ENCODE results near the gene SDCCAG8.

Gene SDCCAG8

GRCh38 chr1:243254927-243255790, 682 bp upstream of the SDCCAG8 start, which contains the start of gene CEP170:
CEP170 (minus strand) TSS chr1:243255281; CDS start chr1:243225280, 30,001 bp downstream.
- no peaks in the 10 kb centered on the region for H3K36me3 ChIP-seq (ENCODE audit: insufficient read depth, low read length)
- no peaks in the 10 kb centered on the region for H3K27me3 ChIP-seq (ENCODE audit: control insufficient read depth, insufficient read depth, low read length)
- H3K9me3 ChIP-seq (replicated peaks; ENCODE audit: low read length), result no peaks in the 10 kb centered on the region
- peak within 1 kb of the TSS; percentile 98 for H3K4me3 ChIP-seq (ENCODE audit: low read length)
- peaks cover 27% of the 10 kb centered on the region for H3K4me1 ChIP-seq (ENCODE audit: control insufficient read depth, insufficient read depth, low read length)
- peak within 1 kb of the TSS; percentile 93 for H3K4me2 ChIP-seq (ENCODE audit: low read length)
- H3K9ac ChIP-seq (ENCODE audit: low read depth, low read length), result peak within 1 kb of the TSS; percentile 89

GRCh38 chr1:243256590-243256989, 749 bp downstream of the SDCCAG8 start:
- H3K9ac ChIP-seq (ENCODE audit: low read depth, low read length), result peak overlapping the region; percentile 89
- peak overlapping the region; percentile 86 for H3K4me2 ChIP-seq (ENCODE audit: low read length)
- H3K9me3 ChIP-seq (replicated peaks; ENCODE audit: low read length), result no peaks in the 10 kb centered on the region
- peaks cover 21% of the 10 kb centered on the region for H3K4me1 ChIP-seq (ENCODE audit: control insufficient read depth, insufficient read depth, low read length)
- H3K4me3 ChIP-seq (ENCODE audit: low read length), result peak overlapping the region; percentile 80
- no peaks in the 10 kb centered on the region for H3K27me3 ChIP-seq (ENCODE audit: control insufficient read depth, insufficient read depth, low read length)
- H3K36me3 ChIP-seq (ENCODE audit: insufficient read depth, low read length), result no peaks in the 10 kb centered on the region

- Histone ChIP-seq H3K4me1 (ENCODE audit: control insufficient read depth, insufficient read depth, low read length) (peaks cover 16% of the 10 kb centered on the region), H3K4me2 (ENCODE audit: low read length) (peak overlapping the region; percentile 86), H3K4me3 (ENCODE audit: low read length) (peak overlapping the region; percentile 80), H3K36me3 (ENCODE audit: insufficient read depth, low read length) (no peaks in the 10 kb centered on the region), H3K9ac (ENCODE audit: low read depth, low read length) (peak overlapping the region; percentile 89), H3K9me3 (replicated peaks; ENCODE audit: low read length) (no peaks in the 10 kb centered on the region), H3K27me3 (ENCODE audit: control insufficient read depth, insufficient read depth, low read length) (no peaks in the 10 kb centered on the region)
Observed at GRCh38 chr1:243257189-243257588, 1.3 kb downstream of the SDCCAG8 start.

- no peaks in the 10 kb centered on the region for H3K9me3 ChIP-seq (replicated peaks; ENCODE audit: low read length)
- H3K9ac ChIP-seq (ENCODE audit: low read depth, low read length), result no peak overlapping the region
- H3K4me1 ChIP-seq (ENCODE audit: control insufficient read depth, insufficient read depth, low read length), result peaks cover 19% of the 10 kb centered on the region
- H3K4me3 ChIP-seq (ENCODE audit: low read length), result no peak overlapping the region
- H3K4me2 ChIP-seq (ENCODE audit: low read length), result no peak overlapping the region
- peaks cover 4% of the 10 kb centered on the region for H3K36me3 ChIP-seq (ENCODE audit: insufficient read depth, low read length)
- no peaks in the 10 kb centered on the region for H3K27me3 ChIP-seq (ENCODE audit: control insufficient read depth, insufficient read depth, low read length)
Observed at GRCh38 chr1:243258731-243259130, 2.9 kb downstream of the SDCCAG8 start.

- H3K4me1 ChIP-seq (ENCODE audit: control insufficient read depth, insufficient read depth, low read length), result peaks cover 35% of the 10 kb centered on the region
- no peak overlapping the region for H3K9ac ChIP-seq (ENCODE audit: low read depth, low read length)
- H3K4me2 ChIP-seq (ENCODE audit: low read length), result no peak overlapping the region
- no peaks in the 10 kb centered on the region for H3K27me3 ChIP-seq (ENCODE audit: control insufficient read depth, insufficient read depth, low read length)
- peaks cover 4% of the 10 kb centered on the region for H3K36me3 ChIP-seq (ENCODE audit: insufficient read depth, low read length)
- H3K9me3 ChIP-seq (replicated peaks; ENCODE audit: low read length), result no peaks in the 10 kb centered on the region
- no peak overlapping the region for H3K4me3 ChIP-seq (ENCODE audit: low read length)
Observed at GRCh38 chr1:243260221-243260880, 4.5 kb downstream of the SDCCAG8 start.

- H3K36me3 ChIP-seq (ENCODE audit: insufficient read depth, low read length), result peaks cover 4% of the 10 kb centered on the region
- no peaks in the 10 kb centered on the region for H3K9me3 ChIP-seq (replicated peaks; ENCODE audit: low read length)
- H3K4me2 ChIP-seq (ENCODE audit: low read length), result no peak overlapping the region
- H3K27me3 ChIP-seq (ENCODE audit: control insufficient read depth, insufficient read depth, low read length), result no peaks in the 10 kb centered on the region
- H3K4me1 ChIP-seq (ENCODE audit: control insufficient read depth, insufficient read depth, low read length), result peaks cover 44% of the 10 kb centered on the region
- H3K4me3 ChIP-seq (ENCODE audit: low read length), result no peak overlapping the region
- H3K9ac ChIP-seq (ENCODE audit: low read depth, low read length), result no peak overlapping the region
Observed at GRCh38 chr1:243261390-243261789, 5.5 kb downstream of the SDCCAG8 start.

GRCh38 chr1:243264717-243265116, 8.9 kb downstream of the SDCCAG8 start:
- peaks cover 4% of the 10 kb centered on the region for H3K36me3 ChIP-seq (ENCODE audit: insufficient read depth, low read length)
- H3K4me1 ChIP-seq (ENCODE audit: control insufficient read depth, insufficient read depth, low read length), result peaks cover 58% of the 10 kb centered on the region
- H3K27me3 ChIP-seq (ENCODE audit: control insufficient read depth, insufficient read depth, low read length), result no peaks in the 10 kb centered on the region
- H3K9me3 ChIP-seq (replicated peaks; ENCODE audit: low read length), result no peaks in the 10 kb centered on the region
- H3K9ac ChIP-seq (ENCODE audit: low read depth, low read length), result peak overlapping the region; percentile 5
- peak overlapping the region; percentile 59 for H3K4me2 ChIP-seq (ENCODE audit: low read length)
- no peak overlapping the region for H3K4me3 ChIP-seq (ENCODE audit: low read length)

GRCh38 chr1:243266231-243266630, 10.4 kb downstream of the SDCCAG8 start:
- Histone ChIP-seq H3K4me3 (ENCODE audit: low read length) (no peak overlapping the region), H3K36me3 (ENCODE audit: insufficient read depth, low read length) (peaks cover 12% of the 10 kb centered on the region), H3K27me3 (ENCODE audit: control insufficient read depth, insufficient read depth, low read length) (no peaks in the 10 kb centered on the region), H3K9me3 (replicated peaks; ENCODE audit: low read length) (no peaks in the 10 kb centered on the region), H3K4me1 (ENCODE audit: control insufficient read depth, insufficient read depth, low read length) (peaks cover 52% of the 10 kb centered on the region), H3K9ac (ENCODE audit: low read depth, low read length) (no peak overlapping the region), H3K4me2 (ENCODE audit: low read length) (no peak overlapping the region)

- H3K36me3 ChIP-seq (ENCODE audit: insufficient read depth, low read length), result peaks cover 19% of the 10 kb centered on the region
- H3K4me1 ChIP-seq (ENCODE audit: control insufficient read depth, insufficient read depth, low read length), result peaks cover 59% of the 10 kb centered on the region
- H3K27me3 ChIP-seq (ENCODE audit: control insufficient read depth, insufficient read depth, low read length), result no peaks in the 10 kb centered on the region
- no peak overlapping the region for H3K4me2 ChIP-seq (ENCODE audit: low read length)
- H3K9me3 ChIP-seq (replicated peaks; ENCODE audit: low read length), result no peaks in the 10 kb centered on the region
- no peak overlapping the region for H3K4me3 ChIP-seq (ENCODE audit: low read length)
- no peak overlapping the region for H3K9ac ChIP-seq (ENCODE audit: low read depth, low read length)
Observed at GRCh38 chr1:243267471-243267880, 11.6 kb downstream of the SDCCAG8 start.

- H3K9me3 ChIP-seq (replicated peaks; ENCODE audit: low read length), result no peaks in the 10 kb centered on the region
- peaks cover 15% of the 10 kb centered on the region for H3K36me3 ChIP-seq (ENCODE audit: insufficient read depth, low read length)
- peak overlapping the region; percentile 57 for H3K4me2 ChIP-seq (ENCODE audit: low read length)
- H3K4me3 ChIP-seq (ENCODE audit: low read length), result peak overlapping the region; percentile 35
- no peak overlapping the region for H3K9ac ChIP-seq (ENCODE audit: low read depth, low read length)
- no peaks in the 10 kb centered on the region for H3K27me3 ChIP-seq (ENCODE audit: control insufficient read depth, insufficient read depth, low read length)
- peaks cover 59% of the 10 kb centered on the region for H3K4me1 ChIP-seq (ENCODE audit: control insufficient read depth, insufficient read depth, low read length)
Observed at GRCh38 chr1:243267914-243268653, 12.2 kb downstream of the SDCCAG8 start.

GRCh38 chr1:243268751-243269460, 13.1 kb downstream of the SDCCAG8 start:
- peaks cover 55% of the 10 kb centered on the region for H3K4me1 ChIP-seq (ENCODE audit: control insufficient read depth, insufficient read depth, low read length)
- no peaks in the 10 kb centered on the region for H3K9me3 ChIP-seq (replicated peaks; ENCODE audit: low read length)
- H3K27me3 ChIP-seq (ENCODE audit: control insufficient read depth, insufficient read depth, low read length), result no peaks in the 10 kb centered on the region
- no peak overlapping the region for H3K4me3 ChIP-seq (ENCODE audit: low read length)
- H3K4me2 ChIP-seq (ENCODE audit: low read length), result peak overlapping the region; percentile 57
- peaks cover 22% of the 10 kb centered on the region for H3K36me3 ChIP-seq (ENCODE audit: insufficient read depth, low read length)
- H3K9ac ChIP-seq (ENCODE audit: low read depth, low read length), result no peak overlapping the region

Measured in skeletal muscle satellite cell (primary cell).